GM13977 (cell line): Measurements from ENCODE around the gene SLC8A1.

Source experiments
- DNase-seq: peaks from one replicate; pipeline ENCODE4 v3.0.0; 2012; ENCODE audit warnings: low spot score
- in situ Hi-C: fragments of 300-500 bp; cut with MboI; formaldehyde crosslinking; loops from one replicate; pipeline ENCODE4 v1.12.0; 2022; ENCODE audit warnings: low sequenced_read_pairs, low pct_unique_long_range_greater_than_20kb, mixed read lengths, inconsistent platforms; ENCODE audit not compliant: unreplicated experiment
- TF ChIP-seq, protein P1 (sequence below): IDR thresholded peaks from 2 replicates; pipeline ENCODE4 v1.5.1; 2012; ENCODE audit warnings: mild to moderate bottlenecking, control low read depth; ENCODE audit not compliant: insufficient read depth; ENCODE audit errors: extremely low read depth, missing control alignments

Gene SLC8A1

DNA sequence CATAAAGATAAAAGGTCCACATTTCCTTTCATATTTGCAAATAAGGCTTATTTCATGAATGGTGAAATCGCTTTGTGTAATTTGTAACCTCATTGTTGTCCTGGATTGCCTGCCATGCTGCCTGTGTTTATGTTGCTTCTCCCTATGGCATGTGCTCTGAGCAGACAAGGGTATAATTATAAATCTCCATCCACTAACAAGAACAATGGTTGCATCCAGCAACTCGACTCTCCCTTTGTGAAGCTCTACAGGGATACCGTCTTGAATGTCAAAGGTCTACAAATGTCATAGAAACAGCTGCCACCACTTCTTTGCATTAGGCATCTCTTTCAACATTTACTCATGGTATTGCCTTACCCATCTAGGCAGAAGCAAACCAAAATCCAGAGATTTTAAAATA, 209.6 kb downstream of the SLC8A1 start:
- TF ChIP-seq, protein P1, sequence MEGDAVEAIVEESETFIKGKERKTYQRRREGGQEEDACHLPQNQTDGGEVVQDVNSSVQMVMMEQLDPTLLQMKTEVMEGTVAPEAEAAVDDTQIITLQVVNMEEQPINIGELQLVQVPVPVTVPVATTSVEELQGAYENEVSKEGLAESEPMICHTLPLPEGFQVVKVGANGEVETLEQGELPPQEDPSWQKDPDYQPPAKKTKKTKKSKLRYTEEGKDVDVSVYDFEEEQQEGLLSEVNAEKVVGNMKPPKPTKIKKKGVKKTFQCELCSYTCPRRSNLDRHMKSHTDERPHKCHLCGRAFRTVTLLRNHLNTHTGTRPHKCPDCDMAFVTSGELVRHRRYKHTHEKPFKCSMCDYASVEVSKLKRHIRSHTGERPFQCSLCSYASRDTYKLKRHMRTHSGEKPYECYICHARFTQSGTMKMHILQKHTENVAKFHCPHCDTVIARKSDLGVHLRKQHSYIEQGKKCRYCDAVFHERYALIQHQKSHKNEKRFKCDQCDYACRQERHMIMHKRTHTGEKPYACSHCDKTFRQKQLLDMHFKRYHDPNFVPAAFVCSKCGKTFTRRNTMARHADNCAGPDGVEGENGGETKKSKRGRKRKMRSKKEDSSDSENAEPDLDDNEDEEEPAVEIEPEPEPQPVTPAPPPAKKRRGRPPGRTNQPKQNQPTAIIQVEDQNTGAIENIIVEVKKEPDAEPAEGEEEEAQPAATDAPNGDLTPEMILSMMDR = no peak
- in situ Hi-C loops = no loop called here
- DNase-seq = no peak

DNA sequence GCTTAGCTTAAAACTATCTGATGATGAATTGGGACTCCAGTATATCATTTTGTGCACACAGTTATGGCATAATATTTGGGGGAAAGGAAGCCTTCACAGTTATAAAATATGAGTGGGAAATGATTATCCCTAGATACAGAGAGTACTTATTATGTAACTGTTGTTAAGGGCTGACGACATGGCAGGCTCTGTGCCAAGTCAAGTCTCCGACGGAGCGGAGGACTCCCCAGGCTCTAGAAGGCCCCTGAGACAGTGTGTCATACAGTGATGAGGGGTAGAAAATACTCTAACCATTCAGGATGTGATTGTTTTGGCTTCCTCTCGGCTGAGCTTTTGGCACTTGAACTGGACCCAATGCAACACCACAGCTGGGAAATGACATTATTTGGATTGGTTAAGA, 211.8 kb downstream of the SLC8A1 start:
- no peak for DNase-seq
- in situ Hi-C loops = no loop called here
- TF ChIP-seq, protein P1 = no peak

DNA sequence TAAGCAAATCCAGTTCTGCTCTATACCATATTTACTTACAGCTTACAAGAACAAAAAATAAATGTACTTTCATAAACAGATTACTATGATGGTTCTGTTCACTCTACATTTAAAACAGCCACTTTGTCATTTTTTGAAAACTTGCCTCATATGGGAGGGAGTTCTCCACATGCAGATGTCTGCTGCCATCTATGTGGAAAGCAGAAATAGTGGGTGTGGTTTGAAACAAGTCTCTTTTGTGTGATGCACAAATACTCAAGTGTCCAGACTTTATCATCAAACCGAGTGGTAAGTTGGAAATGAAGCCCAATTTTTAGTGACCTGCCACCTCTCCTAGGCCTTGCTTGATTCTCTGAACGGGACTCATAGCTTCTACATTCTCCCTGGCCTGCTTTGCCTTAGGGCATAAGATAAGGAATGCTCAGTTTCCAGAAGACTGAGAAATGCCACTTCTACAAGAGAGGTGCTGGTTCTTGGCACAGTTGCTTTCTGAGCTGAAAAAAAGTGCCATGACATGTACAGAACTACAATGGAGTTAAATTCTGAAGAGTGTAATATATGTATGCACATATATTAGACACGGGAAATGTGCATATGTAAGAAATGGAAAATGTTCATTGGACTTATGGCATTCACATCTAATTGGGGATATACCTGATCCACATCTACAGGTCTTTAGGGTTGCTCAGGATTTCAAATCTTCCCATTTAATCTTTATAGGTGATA, 221.0 kb downstream of the SLC8A1 start:
- no peak for DNase-seq
- in situ Hi-C loops = no loop called here
- TF ChIP-seq, protein P1 = no peak

DNA sequence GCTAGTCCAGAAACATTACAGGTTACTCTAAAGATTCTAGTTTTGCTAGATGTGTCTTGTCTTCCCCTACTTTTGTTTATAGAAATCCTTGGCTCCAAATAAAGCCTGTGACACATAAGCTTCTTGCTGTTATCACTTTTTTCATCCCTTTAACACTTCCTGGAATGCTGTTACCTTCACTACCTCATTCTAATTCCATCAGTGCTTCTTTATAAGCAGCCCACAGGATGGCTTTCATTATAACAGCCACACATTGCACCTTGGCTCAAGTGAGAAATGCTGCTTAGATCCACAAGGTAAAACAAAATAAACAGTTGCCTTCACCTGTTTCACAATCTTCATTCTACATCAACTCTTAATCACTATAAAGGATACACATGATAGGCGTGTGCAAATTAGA, 221.7 kb downstream of the SLC8A1 start:
- in situ Hi-C loops = no loop called here
- TF ChIP-seq, protein P1 = no peak
- DNase-seq = no peak

DNA sequence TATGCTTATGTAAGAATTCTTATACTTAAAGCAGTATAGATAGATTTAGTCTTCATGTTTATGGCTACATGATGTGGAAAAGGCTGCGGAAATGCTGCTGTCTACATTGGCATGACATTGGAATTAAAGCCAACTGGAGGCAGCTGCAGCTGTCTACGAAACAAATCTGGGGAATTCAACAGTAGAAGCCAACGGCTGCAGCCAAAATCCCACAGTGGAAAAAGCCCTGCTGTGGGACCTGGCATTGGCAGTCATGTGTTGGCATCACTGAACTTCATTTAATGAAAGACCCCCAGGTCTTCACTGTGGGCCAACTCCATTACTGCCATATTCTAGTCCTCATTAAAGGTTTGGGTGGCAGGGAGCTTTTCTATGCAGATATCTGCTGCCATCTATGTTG, 223.6 kb downstream of the SLC8A1 start:
- in situ Hi-C loops = no loop called here
- TF ChIP-seq, protein P1 = no peak
- no peak for DNase-seq

DNA sequence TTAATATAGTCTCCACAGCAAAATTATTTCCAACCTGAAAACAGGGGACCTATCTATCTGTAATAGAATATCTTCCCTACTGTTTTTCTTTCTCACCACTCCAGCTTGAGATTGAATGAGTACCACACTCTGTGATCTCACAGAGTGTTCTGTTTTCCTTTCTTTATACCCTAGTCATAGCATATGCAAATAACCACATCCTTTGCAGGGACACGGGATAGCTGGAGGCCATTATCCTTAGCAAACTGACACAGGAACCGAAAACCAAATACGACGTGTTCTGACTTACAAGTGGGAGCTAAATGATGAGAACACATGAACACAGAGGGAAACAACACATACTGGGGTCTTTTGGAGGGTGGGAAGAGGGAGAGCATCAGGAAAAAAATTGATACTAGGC, 224.7 kb downstream of the SLC8A1 start:
- in situ Hi-C loops = no loop called here
- no peak for DNase-seq
- TF ChIP-seq, protein P1 = no peak
